IMR-90 (cell line): ENCODE results near the gene ABCA4. TPM values are rescaled to one million over a fixed set of nuclear protein-coding genes. Genes with fewer than 3 reads are reported as not detected.

Experiments
- ATAC-seq: fragments of 200-7000 bp; cut with Tn5 transposase; 2 replicates; pipeline ENCODE4 v1.9.1; 2020; ENCODE audit warnings: low read depth, mild to moderate bottlenecking, moderate library complexity
- BruUV-seq: library from RNA; stranded (reverse); fragments of 400-500 nt; replicated peaks from 2 replicates; lab custom pipeline; 2021; lab: Mats Ljungman, UMichigan
- CTCF ChIA-PET: fragments of 300-600 bp; formaldehyde crosslinking; extraction: SDS; loops from one replicate; lab custom pipeline; 2021; ENCODE audit warnings: antibody characterized with exemption; lab: Yijun Ruan, JAX
- POLR2A ChIA-PET: fragments of 300-600 bp; sonication (Branson Sonifier 250); formaldehyde crosslinking; loops from one replicate; lab custom pipeline; 2022; ENCODE audit warnings: antibody characterized with exemption; ENCODE audit not compliant: unreplicated experiment; lab: Charles Lee
- DNase-seq: peaks from one replicate; pipeline ENCODE4 v3.0.0; 2013
- H2AFZ ChIP-seq: replicated peaks from 2 replicates; pipeline ENCODE3; 2013; ENCODE audit warnings: low read length, mild to moderate bottlenecking; ENCODE audit not compliant: poor library complexity
- H2AK5ac ChIP-seq: 2 replicates; pipeline ENCODE4 v1.6.1; 2013; ENCODE audit warnings: low read depth, low read length, inconsistent platforms
- H2AK9ac ChIP-seq: replicated peaks from 2 replicates; pipeline ENCODE3; 2013; ENCODE audit warnings: mild to moderate bottlenecking, low read depth, low read length, moderate library complexity; ENCODE audit not compliant: poor library complexity
- H2BK120ac ChIP-seq: 2 replicates; pipeline ENCODE4 v1.6.1; 2013; ENCODE audit warnings: low read depth, low read length, inconsistent platforms
- H2BK15ac ChIP-seq: 3 replicates; pipeline ENCODE4 v1.6.1; 2013; ENCODE audit warnings: low read depth, low read length, inconsistent platforms
- H2BK20ac ChIP-seq: 2 replicates; pipeline ENCODE4 v1.6.1; 2013; ENCODE audit warnings: low read depth, mild to moderate bottlenecking, inconsistent platforms, low read length, moderate library complexity
- H2BK5ac ChIP-seq: 2 replicates; pipeline ENCODE4 v1.6.1; 2013; ENCODE audit warnings: mild to moderate bottlenecking, low read depth, low read length, inconsistent platforms; ENCODE audit not compliant: poor library complexity, severe bottlenecking
- H3K14ac ChIP-seq: replicated peaks from 2 replicates; pipeline ENCODE4 v1.6.1; 2013; ENCODE audit warnings: low read depth, low read length, inconsistent platforms
- H3K18ac ChIP-seq: 2 replicates; pipeline ENCODE4 v1.6.1; 2013; ENCODE audit warnings: low read depth, low read length, control low read depth
- H3K23ac ChIP-seq: 2 replicates; pipeline ENCODE4 v1.6.1; 2013; ENCODE audit warnings: low read depth, low read length, inconsistent platforms
- H3K27ac ChIP-seq: 2 replicates; pipeline ENCODE4 v1.5.1; 2013; ENCODE audit warnings: mild to moderate bottlenecking, control low read depth, low read length; ENCODE audit not compliant: insufficient read depth
- H3K27me3 ChIP-seq: 2 replicates; pipeline ENCODE4 v1.6.1; 2013; ENCODE audit warnings: low read length; ENCODE audit not compliant: control insufficient read depth, insufficient read depth
- H3K36me3 ChIP-seq: 2 replicates; pipeline ENCODE4 v1.6.1; 2013; ENCODE audit warnings: low read length, mixed read lengths; ENCODE audit not compliant: control insufficient read depth, insufficient read depth
- H3K4ac ChIP-seq: 2 replicates; pipeline ENCODE4 v1.6.1; 2013; ENCODE audit warnings: low read depth, low read length, inconsistent platforms
- H3K4me1 ChIP-seq: 2 replicates; pipeline ENCODE4 v1.6.1; 2013; ENCODE audit warnings: low read length, mixed read lengths; ENCODE audit not compliant: control insufficient read depth, insufficient read depth
- H3K4me2 ChIP-seq: 2 replicates; pipeline ENCODE4 v1.6.1; 2013; ENCODE audit warnings: low read depth, mild to moderate bottlenecking, control low read depth, low read length, moderate library complexity
- H3K4me3 ChIP-seq: 2 replicates; pipeline ENCODE4 v1.5.1; 2013; ENCODE audit warnings: low read depth, mild to moderate bottlenecking, control low read depth, low read length, moderate library complexity; ENCODE audit not compliant: insufficient read depth
- H3K56ac ChIP-seq: 2 replicates; pipeline ENCODE4 v1.6.1; 2013; ENCODE audit warnings: low read length, inconsistent platforms; ENCODE audit not compliant: insufficient read depth; ENCODE audit errors: extremely low read depth
- H3K79me1 ChIP-seq, 2 experiments: 2 replicates each; pipeline ENCODE4 v1.6.1; 2013; ENCODE audit warnings: low read length in 2 of 2, inconsistent platforms in 1 of 2, low read depth in 1 of 2
- H3K9ac ChIP-seq: 2 replicates; pipeline ENCODE4 v1.6.1; 2013; ENCODE audit warnings: low read depth, low read length, control low read depth
- H3K9me1 ChIP-seq: 2 replicates; pipeline ENCODE4 v1.6.1; 2013; ENCODE audit warnings: low read length, inconsistent platforms; ENCODE audit not compliant: insufficient read depth
- H3K9me3 ChIP-seq: 2 replicates; pipeline ENCODE4 v1.6.1; 2013; ENCODE audit warnings: low read length; ENCODE audit not compliant: control insufficient read depth, insufficient read depth
- H4K20me1 ChIP-seq: 2 replicates; pipeline ENCODE4 v1.6.1; 2013; ENCODE audit warnings: low read length, inconsistent platforms; ENCODE audit not compliant: insufficient read depth
- H4K5ac ChIP-seq: 2 replicates; pipeline ENCODE4 v1.6.1; 2013; ENCODE audit warnings: mild to moderate bottlenecking, low read depth, low read length, control low read depth
- H4K8ac ChIP-seq, 2 experiments: 2 replicates each; pipeline ENCODE4 v1.6.1; 2013; ENCODE audit warnings: low read depth in 2 of 2, low read length in 2 of 2, control low read depth in 1 of 2, inconsistent platforms in 1 of 2
- H4K91ac ChIP-seq: 2 replicates; pipeline ENCODE4 v1.6.1; 2013; ENCODE audit warnings: low read depth, low read length, inconsistent platforms; ENCODE audit not compliant: insufficient read depth
- BHLHE40 ChIP-seq: fragments of 150-350 bp; IDR thresholded peaks from 2 replicates; pipeline ENCODE4 v1.6.1; 2016; ENCODE audit warnings: mild to moderate bottlenecking, low read depth, low read length
- CHD1 ChIP-seq: IDR thresholded peaks from 2 replicates; pipeline ENCODE4 v1.6.1; 2012; ENCODE audit warnings: low read depth, low read length, improper control_type of control experiment
- CTCF ChIP-seq: conservative IDR thresholded peaks from 2 replicates; pipeline ENCODE4 v1.5.1; 2012; ENCODE audit warnings: mild to moderate bottlenecking, low read depth, low read length, improper control_type of control experiment
- ELK1 ChIP-seq: fragments of 150-350 bp; IDR thresholded peaks from 2 replicates; pipeline ENCODE4 v1.6.1; 2016; ENCODE audit warnings: low read depth, mild to moderate bottlenecking, low read length, moderate library complexity, borderline replicate concordance
- POLR2A ChIP-seq: IDR thresholded peaks from 2 replicates; pipeline ENCODE4 v1.6.1; 2012; ENCODE audit warnings: mild to moderate bottlenecking, low read depth, low read length
- RFX5 ChIP-seq: IDR thresholded peaks from 2 replicates; pipeline ENCODE4 v1.8.0; 2012; ENCODE audit warnings: low read depth, mild to moderate bottlenecking, low read length, moderate library complexity
- USF2 ChIP-seq: fragments of 150-350 bp; IDR thresholded peaks from 2 replicates; pipeline ENCODE4 v1.6.1; 2017; ENCODE audit warnings: mild to moderate bottlenecking, antibody characterized with exemption, low read length, low read depth
- whole genome bisulfite sequencing, 2 experiments: methylation state at CpG; one replicate each; pipeline versions ENCODE4 v1.1.5 to v1.1.7; 2013; ENCODE audit warnings: missing lambda C conversion rate in 2 of 2; ENCODE audit not compliant: insufficient read length in 1 of 2; ENCODE audit errors: extremely low coverage in 2 of 2; 5-methylcytosine and 5-hydroxymethylcytosine counted together
- dilution Hi-C: fragments of 300-500 bp; cut with HindIII; formaldehyde crosslinking; loops from one replicate; pipeline ENCODE4 v1.14.3; 2018; ENCODE audit warnings: low sequenced_read_pairs; ENCODE audit not compliant: unreplicated experiment
- in situ Hi-C: fragments of 300-500 bp; cut with MboI; formaldehyde crosslinking; loops from 3 replicates; pipeline ENCODE4 v1.14.3; 2019; ENCODE audit warnings: low sequenced_read_pairs, inconsistent platforms, mixed read lengths
- intact Hi-C: fragments of 100-400 bp; cut with micrococcal nuclease; formaldehyde crosslinking; loops from 2 replicates; pipeline ENCODE4 v1.10.0; 2022
- polyA plus RNA-seq, 3 experiments: library from polyadenylated mRNA; depleted of rRNA; stranded (reverse); fragments of >200 nt; gene quantifications; 2 replicates each; pipeline ENCODE4 v1.2.3, GENCODE V29; 2012; ENCODE audit warnings: low replicate concordance in 1 of 3
- total RNA-seq: library from RNA; depleted of rRNA; stranded (reverse); fragments of >200 nt; gene quantifications from 2 replicates; pipeline ENCODE4 v1.2.3, GENCODE V29; 2012

ABCA4 gene
- total and polyA plus RNA-seq, 2 of the 4 experiments (the other 2 are of a cell fraction), result under 0.01 to 0.36 TPM

GRCh38 chr1:93961443-93961842 lies 159.5 kb downstream of the ABCA4 start:
- no peak overlapping the region for H3K27ac ChIP-seq
- peaks cover 12% of the 10 kb centered on the region for H3K27me3 ChIP-seq
- TF ChIP-seq USF2, result no peak
- TF ChIP-seq CTCF, result no peak
- TF ChIP-seq BHLHE40, result no peak
- TF ChIP-seq ELK1, result no peak
- no peak for TF ChIP-seq POLR2A
- TF ChIP-seq RFX5, result no peak
- TF ChIP-seq CHD1, result no peak
- no peak overlapping the region for H2AFZ ChIP-seq
- H2BK5ac ChIP-seq, result no peak overlapping the region
- DNase-seq (no peak), ATAC-seq (no peak)
- no peak overlapping the region for H4K8ac ChIP-seq
- H3K4ac ChIP-seq, result no peak overlapping the region
- H2BK120ac ChIP-seq, result no peak overlapping the region
- H2BK15ac ChIP-seq, result no peak overlapping the region
- H4K20me1 ChIP-seq, result no peaks in the 10 kb centered on the region
- BruUV-seq, result no TSS peak
- H3K18ac ChIP-seq, result no peak overlapping the region
- no peak overlapping the region for H3K14ac ChIP-seq
- POLR2A ChIA-PET, result no interaction called here
- H3K9me3 ChIP-seq, result peaks cover 2% of the 10 kb centered on the region
- no peak overlapping the region for H3K23ac ChIP-seq
- in situ Hi-C loops (no loop called here), intact Hi-C loops (no loop called here), dilution Hi-C loops (no loop called here)
- H3K4me1 ChIP-seq, result peaks cover 7% of the 10 kb centered on the region
- H3K9me1 ChIP-seq, result no peaks in the 10 kb centered on the region
- CTCF ChIA-PET, result interaction anchor here (1.1 kb wide), 1 partner anchor 54 kb away, joined by 3 read pairs; no protein-coding TSS in a partner anchor
- H2AK5ac ChIP-seq, result no peak overlapping the region
- no peak overlapping the region for H4K5ac ChIP-seq
- no CpG with 5 or more reads among the region's 2 CpGs for WGBS, 2 experiments
- H3K9ac ChIP-seq, result no peak overlapping the region
- no peak overlapping the region for H3K56ac ChIP-seq
- no peak overlapping the region for H3K4me3 ChIP-seq
- H2AK9ac ChIP-seq, result no peak overlapping the region
- no peak overlapping the region for H2BK20ac ChIP-seq
- H3K4me2 ChIP-seq, result no peak overlapping the region
- H3K36me3 ChIP-seq, result no peaks in the 10 kb centered on the region
- no peaks in the 10 kb centered on the region for H3K79me1 ChIP-seq
- no peak overlapping the region for H4K91ac ChIP-seq
